ENCODE data around the gene PRR15L. TPM values are rescaled to one million over a fixed set of nuclear protein-coding genes. Genes with fewer than 3 reads are reported as not detected.

PRR15L gene
- total and polyA plus RNA-seq, 2 of the 4 experiments (the other 2 are of a cell fraction), result not detected

DNA sequence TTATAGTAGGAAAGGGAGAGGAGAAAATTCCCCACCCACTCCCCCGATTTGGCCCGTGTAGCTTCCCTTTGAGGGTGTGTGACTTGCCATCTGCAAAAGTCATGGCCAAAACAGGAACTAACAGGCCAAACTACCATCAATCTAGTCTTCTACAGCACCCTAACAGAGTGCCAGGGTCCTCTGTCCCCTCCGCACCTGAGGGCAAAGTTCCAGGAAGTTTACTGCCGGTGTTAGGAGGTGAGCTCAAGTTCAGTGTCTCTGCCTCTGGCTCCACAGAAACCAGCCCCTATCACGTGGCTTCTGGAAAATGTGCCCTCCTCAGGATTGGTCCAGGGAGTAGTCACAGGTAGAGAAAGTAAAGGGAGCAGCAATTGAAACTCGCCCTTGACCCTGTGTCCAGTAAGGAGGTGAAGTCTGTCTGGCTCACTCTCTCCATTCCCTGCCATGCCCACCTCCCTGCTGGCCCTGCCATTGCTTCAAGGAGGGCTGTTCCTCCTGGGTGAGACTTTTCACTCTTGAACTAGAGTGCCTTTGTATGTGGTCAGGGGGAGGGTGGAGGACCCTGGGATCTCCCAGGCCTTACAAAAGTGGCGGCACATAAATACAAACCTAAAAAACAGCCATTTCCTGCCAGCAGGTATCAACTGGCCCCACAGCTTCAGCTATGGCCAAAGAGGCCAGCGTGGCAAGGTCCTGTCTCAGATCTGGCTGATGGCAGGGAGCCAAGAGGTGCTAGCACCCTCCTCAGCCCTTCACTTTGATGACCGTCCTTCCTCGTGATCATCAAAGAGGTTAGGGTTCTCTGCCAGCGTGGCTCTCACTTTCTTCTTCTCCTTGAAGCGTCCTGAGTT is 5.3 kb downstream of the PRR15L start:
- H3K79me1 ChIP-seq (ENCODE audit: low read depth in 1 of 2, low read length in 2 of 2), result peaks cover 0 to 5% of the 10 kb centered on the region in 2 experiments; a peak in 1 of 4 replicates
- intact Hi-C loops (cut with micrococcal nuclease), result no loop called here
- TF ChIP-seq RCOR1 (IDR thresholded peaks at IDR 0.05; ENCODE audit: insufficient replicate concordance, low read length) (no peak), FOS (IDR thresholded peaks at IDR 0.05; ENCODE audit: low read depth, low read length) (no peak), BHLHE40 (IDR thresholded peaks at IDR 0.05; ENCODE audit: low read depth, low read length) (no peak), CEBPB (IDR thresholded peaks at IDR 0.05; ENCODE audit: low read depth, low read length) (no peak), RAD21 (IDR thresholded peaks at IDR 0.05; ENCODE audit: low read length) (no peak), CHD1 (IDR thresholded peaks at IDR 0.05; ENCODE audit: low read depth, low read length) (no peak), MXI1 (IDR thresholded peaks at IDR 0.05; ENCODE audit: borderline replicate concordance, low read depth, low read length) (no peak), MAFK (IDR thresholded peaks at IDR 0.05; ENCODE audit: low read depth, low read length) (no peak), MAZ (IDR thresholded peaks at IDR 0.05; ENCODE audit: borderline replicate concordance, low read depth, low read length) (no peak), NFE2L2 (IDR thresholded peaks at IDR 0.05; ENCODE audit: low read depth, low read length) (no peak), POLR2A (IDR thresholded peaks at IDR 0.05; ENCODE audit: low read depth, low read length) (no peak), SMC3 (IDR thresholded peaks at IDR 0.05; ENCODE audit: low read depth, low read length) (no peak)
- TF ChIP-seq, protein P1, sequence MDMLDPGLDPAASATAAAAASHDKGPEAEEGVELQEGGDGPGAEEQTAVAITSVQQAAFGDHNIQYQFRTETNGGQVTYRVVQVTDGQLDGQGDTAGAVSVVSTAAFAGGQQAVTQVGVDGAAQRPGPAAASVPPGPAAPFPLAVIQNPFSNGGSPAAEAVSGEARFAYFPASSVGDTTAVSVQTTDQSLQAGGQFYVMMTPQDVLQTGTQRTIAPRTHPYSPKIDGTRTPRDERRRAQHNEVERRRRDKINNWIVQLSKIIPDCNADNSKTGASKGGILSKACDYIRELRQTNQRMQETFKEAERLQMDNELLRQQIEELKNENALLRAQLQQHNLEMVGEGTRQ (IDR thresholded peaks at IDR 0.05; ENCODE audit: low read depth, low read length), result no peak
- TF ChIP-seq, protein P2, sequence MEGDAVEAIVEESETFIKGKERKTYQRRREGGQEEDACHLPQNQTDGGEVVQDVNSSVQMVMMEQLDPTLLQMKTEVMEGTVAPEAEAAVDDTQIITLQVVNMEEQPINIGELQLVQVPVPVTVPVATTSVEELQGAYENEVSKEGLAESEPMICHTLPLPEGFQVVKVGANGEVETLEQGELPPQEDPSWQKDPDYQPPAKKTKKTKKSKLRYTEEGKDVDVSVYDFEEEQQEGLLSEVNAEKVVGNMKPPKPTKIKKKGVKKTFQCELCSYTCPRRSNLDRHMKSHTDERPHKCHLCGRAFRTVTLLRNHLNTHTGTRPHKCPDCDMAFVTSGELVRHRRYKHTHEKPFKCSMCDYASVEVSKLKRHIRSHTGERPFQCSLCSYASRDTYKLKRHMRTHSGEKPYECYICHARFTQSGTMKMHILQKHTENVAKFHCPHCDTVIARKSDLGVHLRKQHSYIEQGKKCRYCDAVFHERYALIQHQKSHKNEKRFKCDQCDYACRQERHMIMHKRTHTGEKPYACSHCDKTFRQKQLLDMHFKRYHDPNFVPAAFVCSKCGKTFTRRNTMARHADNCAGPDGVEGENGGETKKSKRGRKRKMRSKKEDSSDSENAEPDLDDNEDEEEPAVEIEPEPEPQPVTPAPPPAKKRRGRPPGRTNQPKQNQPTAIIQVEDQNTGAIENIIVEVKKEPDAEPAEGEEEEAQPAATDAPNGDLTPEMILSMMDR (conservative IDR thresholded peaks at IDR 0.05; ENCODE audit: low read depth, low read length), result no peak
- TF ChIP-seq, protein P3, sequence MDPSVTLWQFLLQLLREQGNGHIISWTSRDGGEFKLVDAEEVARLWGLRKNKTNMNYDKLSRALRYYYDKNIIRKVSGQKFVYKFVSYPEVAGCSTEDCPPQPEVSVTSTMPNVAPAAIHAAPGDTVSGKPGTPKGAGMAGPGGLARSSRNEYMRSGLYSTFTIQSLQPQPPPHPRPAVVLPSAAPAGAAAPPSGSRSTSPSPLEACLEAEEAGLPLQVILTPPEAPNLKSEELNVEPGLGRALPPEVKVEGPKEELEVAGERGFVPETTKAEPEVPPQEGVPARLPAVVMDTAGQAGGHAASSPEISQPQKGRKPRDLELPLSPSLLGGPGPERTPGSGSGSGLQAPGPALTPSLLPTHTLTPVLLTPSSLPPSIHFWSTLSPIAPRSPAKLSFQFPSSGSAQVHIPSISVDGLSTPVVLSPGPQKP (IDR thresholded peaks at IDR 0.05; ENCODE audit: borderline replicate concordance, low read depth, low read length), result no peak

More for the DNA sequence above, 5.3 kb downstream of the PRR15L start:
- no peaks in the 10 kb centered on the region for H4K20me1 ChIP-seq (ENCODE audit: insufficient read depth, low read length)
- no peaks in the 10 kb centered on the region for H3K36me3 ChIP-seq (ENCODE audit: control insufficient read depth, insufficient read depth, low read length)
- dilution Hi-C loops (cut with HindIII; ENCODE audit: low sequenced_read_pairs, unreplicated experiment) (no loop called here), in situ Hi-C loops (cut with MboI; ENCODE audit: low sequenced_read_pairs) (no loop called here)
- H3K27ac ChIP-seq (ENCODE audit: insufficient read depth, low read length), result no peak overlapping the region
- POLR2A ChIA-PET (ENCODE audit: unreplicated experiment), result no interaction called here
- no peak overlapping the region for H3K4ac ChIP-seq (ENCODE audit: low read depth, low read length)
- no peak overlapping the region for H3K4me3 ChIP-seq (ENCODE audit: insufficient read depth, low read depth, low read length)
- no peaks in the 10 kb centered on the region for H3K9me1 ChIP-seq (ENCODE audit: insufficient read depth, low read length)
- ATAC-seq (ENCODE audit: low read depth), result no peak
- peaks cover 8% of the 10 kb centered on the region for H3K4me1 ChIP-seq (ENCODE audit: control insufficient read depth, insufficient read depth, low read length)
- H2BK5ac ChIP-seq (ENCODE audit: low read depth, low read length, poor library complexity, severe bottlenecking), result no peak overlapping the region
- H4K8ac ChIP-seq (ENCODE audit: low read depth in 2 of 2, low read length in 2 of 2), result no peak overlapping the region
- H3K18ac ChIP-seq (ENCODE audit: low read depth, low read length), result no peak overlapping the region
- CTCF ChIA-PET, result interaction anchor here (0.9 to 1.3 kb wide), 2 partner anchors 18 to 66 kb away, joined by 3 to 4 read pairs; partner anchors contain the start of gene CDK5RAP3
- H4K91ac ChIP-seq (ENCODE audit: insufficient read depth, low read depth, low read length), result no peak overlapping the region
- peak overlapping the region; percentile 11 for H2AK9ac ChIP-seq (replicated peaks; ENCODE audit: low read depth, low read length, poor library complexity)
- no peak overlapping the region for H2AK5ac ChIP-seq (ENCODE audit: low read depth, low read length)
- H3K4me2 ChIP-seq (ENCODE audit: low read depth, low read length), result no peak overlapping the region
- no peaks in the 10 kb centered on the region; the same call in 1 of the 2 replicates for H3K27me3 ChIP-seq (ENCODE audit: control insufficient read depth, insufficient read depth, low read length)
- no peak overlapping the region for H2BK20ac ChIP-seq (ENCODE audit: low read depth, low read length)
- no peaks in the 10 kb centered on the region for H3K9me3 ChIP-seq (ENCODE audit: control insufficient read depth, insufficient read depth, low read length)
- H3K14ac ChIP-seq (replicated peaks; ENCODE audit: low read depth, low read length), result no peak overlapping the region
- H2AFZ ChIP-seq (replicated peaks; ENCODE audit: low read length, poor library complexity), result peak overlapping the region; percentile 37
- no peak overlapping the region for H3K23ac ChIP-seq (ENCODE audit: low read depth, low read length)
- H2BK120ac ChIP-seq (ENCODE audit: low read depth, low read length), result no peak overlapping the region
- no peak for DNase-seq
- BruUV-seq (replicated peaks), result no TSS peak
- 62% methylated on average over 4 of the region's 12 CpGs; no CpG with 5 or more reads in 1 of the 2 experiments for WGBS, 2 experiments (ENCODE audit: extremely low coverage in 2 of 2, insufficient read length in 1 of 2)
- H3K9ac ChIP-seq (ENCODE audit: low read depth, low read length), result no peak overlapping the region
- no peak overlapping the region for H2BK15ac ChIP-seq (ENCODE audit: low read depth, low read length)
- H4K5ac ChIP-seq (ENCODE audit: low read depth, low read length), result no peak overlapping the region
- H3K56ac ChIP-seq (ENCODE audit: extremely low read depth, insufficient read depth, low read length), result no peak overlapping the region
